ENCODE measurements around the gene CUL1. TPM values are rescaled to one million over a fixed set of nuclear protein-coding genes. Genes with fewer than 3 reads are reported as not detected.

CUL1 gene
- total and polyA plus RNA-seq, 7 donors, result 24.0 to 72.8 (median 53.9) TPM

DNA sequence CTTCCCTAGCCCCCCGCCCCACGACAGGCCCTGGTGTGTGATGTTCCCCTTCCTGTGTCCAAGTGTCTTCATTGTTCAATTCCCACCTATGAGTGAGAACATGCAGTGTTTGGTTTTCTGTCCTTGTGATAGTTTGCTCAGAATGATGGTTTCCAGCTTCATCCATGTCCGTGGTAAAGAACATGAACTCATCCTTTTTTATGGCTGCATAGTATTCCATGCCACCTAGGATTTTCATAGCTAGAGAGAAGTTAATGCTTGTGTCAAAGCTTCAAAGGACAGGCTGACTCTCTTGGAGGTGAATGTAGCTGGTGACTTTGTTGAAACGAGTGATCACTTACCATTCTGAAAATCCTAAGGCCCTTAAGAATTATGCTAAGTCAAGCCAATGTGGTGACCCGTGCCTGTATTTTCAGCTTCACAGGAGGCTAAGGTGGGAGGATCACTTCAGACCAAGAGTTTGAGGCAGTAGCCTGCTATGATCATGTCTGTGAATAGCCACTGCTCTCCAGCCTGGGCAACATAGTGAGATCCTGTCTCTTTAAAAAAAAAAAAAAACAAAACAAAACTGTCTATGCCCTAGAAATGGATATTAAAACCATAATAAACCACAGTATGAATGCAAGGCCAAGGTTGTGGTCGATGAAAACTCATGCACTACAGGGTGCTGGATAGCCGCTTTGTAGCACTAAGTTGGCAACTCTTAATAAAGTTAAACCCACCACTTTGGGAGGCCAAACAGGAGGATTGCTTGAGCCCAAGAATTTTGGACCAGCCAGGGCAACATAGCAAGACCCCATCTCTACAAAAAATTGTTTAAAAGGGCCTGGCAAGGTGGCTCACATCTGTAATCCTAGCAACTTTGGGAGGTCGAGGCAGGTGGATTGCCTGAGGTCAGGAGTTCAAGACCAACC is 52.0 kb downstream of the CUL1 start:
- H3K27me3 ChIP-seq, result no peaks in the 10 kb centered on the region
- no peak for DNase-seq
- no peak for TF ChIP-seq POLR2A (IDR thresholded peaks at IDR 0.05)
- TF ChIP-seq, protein P1, sequence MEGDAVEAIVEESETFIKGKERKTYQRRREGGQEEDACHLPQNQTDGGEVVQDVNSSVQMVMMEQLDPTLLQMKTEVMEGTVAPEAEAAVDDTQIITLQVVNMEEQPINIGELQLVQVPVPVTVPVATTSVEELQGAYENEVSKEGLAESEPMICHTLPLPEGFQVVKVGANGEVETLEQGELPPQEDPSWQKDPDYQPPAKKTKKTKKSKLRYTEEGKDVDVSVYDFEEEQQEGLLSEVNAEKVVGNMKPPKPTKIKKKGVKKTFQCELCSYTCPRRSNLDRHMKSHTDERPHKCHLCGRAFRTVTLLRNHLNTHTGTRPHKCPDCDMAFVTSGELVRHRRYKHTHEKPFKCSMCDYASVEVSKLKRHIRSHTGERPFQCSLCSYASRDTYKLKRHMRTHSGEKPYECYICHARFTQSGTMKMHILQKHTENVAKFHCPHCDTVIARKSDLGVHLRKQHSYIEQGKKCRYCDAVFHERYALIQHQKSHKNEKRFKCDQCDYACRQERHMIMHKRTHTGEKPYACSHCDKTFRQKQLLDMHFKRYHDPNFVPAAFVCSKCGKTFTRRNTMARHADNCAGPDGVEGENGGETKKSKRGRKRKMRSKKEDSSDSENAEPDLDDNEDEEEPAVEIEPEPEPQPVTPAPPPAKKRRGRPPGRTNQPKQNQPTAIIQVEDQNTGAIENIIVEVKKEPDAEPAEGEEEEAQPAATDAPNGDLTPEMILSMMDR (IDR thresholded peaks at IDR 0.05), result no peak
- TF ChIP-seq POLR2AphosphoS5 (IDR thresholded peaks at IDR 0.05), result no peak
- no peak for TF ChIP-seq EP300 (IDR thresholded peaks at IDR 0.05)
- no peaks in the 10 kb centered on the region for H3K4me1 ChIP-seq
- peaks cover 0 to 13% (median under 1%) of the 10 kb centered on the region in 4 donors for H3K36me3 ChIP-seq
- no peak overlapping the region for H3K4me3 ChIP-seq
- H3K9me3 ChIP-seq, result no peaks in the 10 kb centered on the region
- intact Hi-C loops (cut with DNase I), result no loop called here
- no peak overlapping the region for H3K27ac ChIP-seq
- WGBS, 2 donors, result 96 to 97% methylated on average over 8 of the region's 8 CpGs

DNA sequence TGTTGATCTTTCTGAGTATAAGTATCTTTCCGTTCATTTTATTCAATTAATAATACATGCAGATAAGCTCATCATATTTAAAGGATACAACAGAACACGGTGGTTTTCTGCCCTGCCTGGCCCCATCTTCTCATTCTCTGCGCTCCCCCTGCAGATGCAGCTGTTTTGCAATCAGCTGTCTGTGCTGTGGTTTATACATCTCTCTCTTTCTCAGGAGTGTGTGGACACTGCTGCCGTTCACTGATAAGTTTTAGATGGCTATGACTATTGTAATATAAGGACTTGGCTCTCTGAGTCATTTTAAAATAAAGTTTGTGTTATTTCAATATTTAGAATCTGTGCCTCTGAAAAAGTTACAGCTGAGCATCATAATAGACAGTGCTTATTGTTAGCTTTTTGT is 54.5 kb downstream of the CUL1 start:
- Histone ChIP-seq H3K4me1 (no peaks in the 10 kb centered on the region), H3K36me3 (peaks cover 0 to 27% (median 7%) of the 10 kb centered on the region in 4 donors), H3K4me3 (no peak overlapping the region), H3K27me3 (no peaks in the 10 kb centered on the region), H3K27ac (no peak overlapping the region), H3K9me3 (no peaks in the 10 kb centered on the region)
- intact Hi-C loops (cut with DNase I), result no loop called here
- no peak for DNase-seq
- TF ChIP-seq POLR2AphosphoS5 (IDR thresholded peaks at IDR 0.05) (no peak), POLR2A (IDR thresholded peaks at IDR 0.05) (no peak), EP300 (IDR thresholded peaks at IDR 0.05) (no peak)
- TF ChIP-seq, protein P1 (IDR thresholded peaks at IDR 0.05), result no peak
- WGBS, 2 donors, result 74 to 81% methylated on average over 4 of the region's 4 CpGs

DNA sequence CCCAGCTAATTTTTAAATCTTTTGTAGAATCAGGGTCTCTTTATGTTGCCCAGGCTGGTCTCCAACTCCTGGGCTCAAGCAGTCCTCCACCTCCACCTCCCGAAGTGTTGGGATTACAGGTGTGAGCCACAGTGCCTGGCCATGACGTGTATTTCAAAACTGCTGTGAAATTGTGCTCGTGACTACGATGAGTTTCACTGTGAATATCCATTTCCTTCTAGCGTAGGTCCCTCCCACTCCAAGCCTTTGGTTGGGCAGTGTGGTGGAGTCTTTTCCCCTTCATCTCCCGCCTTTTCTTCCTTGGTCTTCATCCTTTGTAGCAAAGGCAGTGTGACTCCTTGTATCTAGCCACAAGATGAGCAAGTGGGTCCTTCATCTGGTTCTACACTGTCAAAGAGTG is 56.2 kb downstream of the CUL1 start:
- H3K4me1 ChIP-seq, result no peaks in the 10 kb centered on the region
- H3K4me3 ChIP-seq, result no peak overlapping the region
- no peak for DNase-seq
- no peaks in the 10 kb centered on the region for H3K9me3 ChIP-seq
- TF ChIP-seq POLR2A (IDR thresholded peaks at IDR 0.05), result no peak
- TF ChIP-seq, protein P1 (IDR thresholded peaks at IDR 0.05), result no peak
- no peak for TF ChIP-seq EP300 (IDR thresholded peaks at IDR 0.05)
- TF ChIP-seq POLR2AphosphoS5 (IDR thresholded peaks at IDR 0.05), result no peak
- H3K27me3 ChIP-seq, result no peaks in the 10 kb centered on the region
- no peak overlapping the region for H3K27ac ChIP-seq
- H3K36me3 ChIP-seq, result peaks cover 0 to 34% (median 8%) of the 10 kb centered on the region in 4 donors
- 91% methylated on average over 6 of the region's 6 CpGs for WGBS, 2 donors
- intact Hi-C loops (cut with DNase I), result no loop called here

DNA sequence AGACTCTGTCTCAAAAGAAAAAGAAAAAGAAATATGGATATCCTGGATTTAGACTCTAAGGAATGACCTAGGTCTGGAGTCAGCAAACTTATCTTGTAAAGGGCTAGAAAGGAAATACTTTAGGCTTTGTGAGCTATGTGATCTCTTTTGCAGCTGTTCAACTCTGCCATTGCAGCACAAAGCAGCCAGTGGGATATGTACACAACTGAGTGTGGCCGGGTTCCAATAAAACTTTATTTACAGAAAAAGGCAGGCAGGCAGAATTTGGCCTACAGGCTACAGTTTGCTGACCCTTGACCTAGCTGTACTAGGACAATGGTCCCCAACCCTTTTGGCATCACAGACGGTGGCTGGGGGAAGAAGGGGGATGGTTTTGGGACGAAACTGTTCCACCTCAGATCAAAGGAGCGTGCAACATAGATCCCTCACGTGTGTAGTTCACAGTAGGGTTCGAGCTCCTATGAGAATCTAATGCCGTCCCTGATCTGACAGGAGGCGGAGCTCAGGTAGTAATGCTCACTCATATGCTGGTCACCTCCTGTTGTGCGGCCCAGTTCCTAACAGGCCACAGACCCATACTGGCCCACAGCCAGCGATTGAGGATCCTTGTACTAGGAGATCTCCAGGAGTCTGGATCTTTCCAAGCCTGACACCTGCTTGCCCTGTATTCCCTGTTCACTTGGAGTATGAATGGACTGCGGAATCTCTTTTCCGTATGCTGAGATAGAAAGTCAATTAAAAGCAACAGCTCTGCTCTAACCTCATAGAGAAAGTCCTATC is 63.0 kb downstream of the CUL1 start:
- Histone ChIP-seq H3K4me1 (no peaks in the 10 kb centered on the region), H3K4me3 (no peak overlapping the region), H3K27ac (no peak overlapping the region), H3K36me3 (peaks cover 0 to 68% (median 17%) of the 10 kb centered on the region in 4 donors), H3K9me3 (no peaks in the 10 kb centered on the region), H3K27me3 (no peaks in the 10 kb centered on the region)
- WGBS, 2 donors, result 94 to 96% methylated on average over 12 of the region's 12 CpGs
- intact Hi-C loops (cut with DNase I), result no loop called here
- no peak for TF ChIP-seq EP300 (IDR thresholded peaks at IDR 0.05)
- TF ChIP-seq, protein P1 (IDR thresholded peaks at IDR 0.05), result no peak
- TF ChIP-seq POLR2AphosphoS5 (IDR thresholded peaks at IDR 0.05), result no peak
- no peak for TF ChIP-seq POLR2A (IDR thresholded peaks at IDR 0.05)
- no peak for DNase-seq

Measured in sigmoid colon (tissue), 7 donors.